Gastroesophageal sphincter (tissue), 3 donors: ENCODE results near the gene LYRM4.

Source experiments
- POLR2A ChIP-seq, 2 donors: fragments of 450-650 bp; IDR thresholded peaks; one replicate each; pipeline ENCODE4 v1.6.1; 2017; ENCODE audit warnings: antibody characterized with exemption in 2 of 2, mild to moderate bottlenecking in 2 of 2, moderate library complexity in 1 of 2
- POLR2AphosphoS5 ChIP-seq: sonication (generic); formaldehyde crosslinking; IDR thresholded peaks from one replicate; pipeline ENCODE4 v1.6.1; 2017; ENCODE audit warnings: antibody characterized with exemption
- TF ChIP-seq, protein P1 (sequence below), 4 experiments: fragments of 200-600 bp in 2 of 4; fragments of 450-650 bp in 2 of 4; sonication (generic) in 1 of 4; IDR thresholded peaks; one replicate each; pipeline ENCODE4 v1.5.1; 2017 to 2019; ENCODE audit warnings: antibody characterized with exemption in 4 of 4, mild to moderate bottlenecking in 2 of 4, moderate library complexity in 2 of 4

- no peak for TF ChIP-seq POLR2AphosphoS5
- TF ChIP-seq, protein P1, sequence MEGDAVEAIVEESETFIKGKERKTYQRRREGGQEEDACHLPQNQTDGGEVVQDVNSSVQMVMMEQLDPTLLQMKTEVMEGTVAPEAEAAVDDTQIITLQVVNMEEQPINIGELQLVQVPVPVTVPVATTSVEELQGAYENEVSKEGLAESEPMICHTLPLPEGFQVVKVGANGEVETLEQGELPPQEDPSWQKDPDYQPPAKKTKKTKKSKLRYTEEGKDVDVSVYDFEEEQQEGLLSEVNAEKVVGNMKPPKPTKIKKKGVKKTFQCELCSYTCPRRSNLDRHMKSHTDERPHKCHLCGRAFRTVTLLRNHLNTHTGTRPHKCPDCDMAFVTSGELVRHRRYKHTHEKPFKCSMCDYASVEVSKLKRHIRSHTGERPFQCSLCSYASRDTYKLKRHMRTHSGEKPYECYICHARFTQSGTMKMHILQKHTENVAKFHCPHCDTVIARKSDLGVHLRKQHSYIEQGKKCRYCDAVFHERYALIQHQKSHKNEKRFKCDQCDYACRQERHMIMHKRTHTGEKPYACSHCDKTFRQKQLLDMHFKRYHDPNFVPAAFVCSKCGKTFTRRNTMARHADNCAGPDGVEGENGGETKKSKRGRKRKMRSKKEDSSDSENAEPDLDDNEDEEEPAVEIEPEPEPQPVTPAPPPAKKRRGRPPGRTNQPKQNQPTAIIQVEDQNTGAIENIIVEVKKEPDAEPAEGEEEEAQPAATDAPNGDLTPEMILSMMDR (IDR thresholded peaks at IDR 0.05) = no peak
- TF ChIP-seq POLR2A (IDR thresholded peaks at IDR 0.05) = no peak
Measured at GRCh38 chr6:5108068-5108467, 152.7 kb downstream of the LYRM4 start.
